ENCODE data around the gene CD52.
A peak's percentile ranks its signal among the peaks of the same experiment; 100 is the strongest.

DNA sequence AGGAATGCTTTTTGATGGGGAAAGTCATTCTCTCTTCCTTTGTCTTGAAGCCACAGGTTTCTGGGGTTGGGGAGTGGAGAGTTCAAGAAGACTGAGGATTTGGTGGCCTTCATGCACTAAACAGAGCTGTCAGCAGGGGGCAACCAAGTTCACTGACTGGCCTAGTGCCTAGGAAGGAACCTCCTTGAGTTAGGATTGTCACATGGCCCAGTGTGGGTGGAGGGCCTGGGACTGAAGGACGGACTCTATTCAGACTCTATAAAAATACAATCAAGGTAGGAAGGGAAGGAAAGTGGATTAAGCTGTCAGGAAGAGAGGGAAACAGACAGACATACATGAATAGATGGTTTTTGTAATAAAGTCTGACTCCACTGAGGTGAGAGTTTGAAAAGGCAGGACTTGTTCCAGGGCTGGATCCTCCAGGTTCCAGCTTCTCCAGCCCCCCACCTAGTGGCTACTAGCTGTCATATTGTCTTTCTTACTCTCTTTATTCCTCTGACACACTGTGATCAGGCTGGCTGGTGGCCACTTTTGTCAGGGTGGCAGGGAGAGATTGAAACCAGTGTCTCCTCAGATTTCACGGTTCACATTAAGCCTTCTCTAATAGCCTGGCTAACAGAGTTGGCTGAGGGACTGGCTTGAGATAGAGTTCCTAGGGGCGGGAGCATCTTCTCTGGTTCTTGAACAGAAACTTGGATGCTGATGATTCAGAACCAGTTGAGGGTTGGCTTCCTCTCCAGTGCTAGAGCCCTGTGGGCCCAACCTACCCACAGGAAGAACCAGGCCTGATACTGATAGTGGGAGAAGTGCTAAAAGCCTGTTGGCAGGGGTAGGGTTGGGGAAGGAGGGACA, 42.0 kb upstream of the CD52 start:
- TF ChIP-seq, protein P1, sequence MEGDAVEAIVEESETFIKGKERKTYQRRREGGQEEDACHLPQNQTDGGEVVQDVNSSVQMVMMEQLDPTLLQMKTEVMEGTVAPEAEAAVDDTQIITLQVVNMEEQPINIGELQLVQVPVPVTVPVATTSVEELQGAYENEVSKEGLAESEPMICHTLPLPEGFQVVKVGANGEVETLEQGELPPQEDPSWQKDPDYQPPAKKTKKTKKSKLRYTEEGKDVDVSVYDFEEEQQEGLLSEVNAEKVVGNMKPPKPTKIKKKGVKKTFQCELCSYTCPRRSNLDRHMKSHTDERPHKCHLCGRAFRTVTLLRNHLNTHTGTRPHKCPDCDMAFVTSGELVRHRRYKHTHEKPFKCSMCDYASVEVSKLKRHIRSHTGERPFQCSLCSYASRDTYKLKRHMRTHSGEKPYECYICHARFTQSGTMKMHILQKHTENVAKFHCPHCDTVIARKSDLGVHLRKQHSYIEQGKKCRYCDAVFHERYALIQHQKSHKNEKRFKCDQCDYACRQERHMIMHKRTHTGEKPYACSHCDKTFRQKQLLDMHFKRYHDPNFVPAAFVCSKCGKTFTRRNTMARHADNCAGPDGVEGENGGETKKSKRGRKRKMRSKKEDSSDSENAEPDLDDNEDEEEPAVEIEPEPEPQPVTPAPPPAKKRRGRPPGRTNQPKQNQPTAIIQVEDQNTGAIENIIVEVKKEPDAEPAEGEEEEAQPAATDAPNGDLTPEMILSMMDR (IDR thresholded peaks at IDR 0.05): peak; percentile 89
- TF ChIP-seq POLR2AphosphoS5 (IDR thresholded peaks at IDR 0.05; ENCODE audit: low read depth, low read length) (no peak), SIN3A (IDR thresholded peaks at IDR 0.05; ENCODE audit: borderline replicate concordance, insufficient read depth, low read depth, low read length) (no peak)

Measured in Panc1 (cell line).